ENCODE measurements around the gene SMARCA2.

DNA sequence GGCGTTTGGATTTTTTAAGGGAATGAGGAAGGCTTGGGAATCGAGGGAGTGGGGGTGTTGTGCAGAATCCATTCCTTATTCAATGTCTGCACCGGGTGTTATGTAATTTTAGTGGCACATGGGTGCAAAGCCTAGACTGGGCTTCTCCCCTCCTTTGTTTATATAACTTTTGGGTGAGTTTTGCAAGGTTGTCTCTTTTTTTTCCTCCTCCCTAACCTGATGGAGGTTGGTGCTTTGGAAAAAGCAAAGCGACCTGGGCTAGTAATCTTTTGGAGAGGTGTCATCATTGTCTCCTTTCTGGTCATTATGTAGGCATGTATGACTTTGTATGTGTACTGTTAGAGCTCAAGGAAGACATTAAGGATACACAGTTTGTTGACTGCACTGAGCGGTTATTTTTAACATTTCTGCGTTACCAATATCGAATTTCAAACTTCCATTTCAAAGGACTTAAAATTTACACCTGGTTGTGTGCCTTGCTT lies 3.1 kb downstream of the SMARCA2 start:
- no peak for TF ChIP-seq EZH2phosphoT487 (conservative IDR thresholded peaks at IDR 0.05; ENCODE audit: low read length)
- TF ChIP-seq, protein P1, sequence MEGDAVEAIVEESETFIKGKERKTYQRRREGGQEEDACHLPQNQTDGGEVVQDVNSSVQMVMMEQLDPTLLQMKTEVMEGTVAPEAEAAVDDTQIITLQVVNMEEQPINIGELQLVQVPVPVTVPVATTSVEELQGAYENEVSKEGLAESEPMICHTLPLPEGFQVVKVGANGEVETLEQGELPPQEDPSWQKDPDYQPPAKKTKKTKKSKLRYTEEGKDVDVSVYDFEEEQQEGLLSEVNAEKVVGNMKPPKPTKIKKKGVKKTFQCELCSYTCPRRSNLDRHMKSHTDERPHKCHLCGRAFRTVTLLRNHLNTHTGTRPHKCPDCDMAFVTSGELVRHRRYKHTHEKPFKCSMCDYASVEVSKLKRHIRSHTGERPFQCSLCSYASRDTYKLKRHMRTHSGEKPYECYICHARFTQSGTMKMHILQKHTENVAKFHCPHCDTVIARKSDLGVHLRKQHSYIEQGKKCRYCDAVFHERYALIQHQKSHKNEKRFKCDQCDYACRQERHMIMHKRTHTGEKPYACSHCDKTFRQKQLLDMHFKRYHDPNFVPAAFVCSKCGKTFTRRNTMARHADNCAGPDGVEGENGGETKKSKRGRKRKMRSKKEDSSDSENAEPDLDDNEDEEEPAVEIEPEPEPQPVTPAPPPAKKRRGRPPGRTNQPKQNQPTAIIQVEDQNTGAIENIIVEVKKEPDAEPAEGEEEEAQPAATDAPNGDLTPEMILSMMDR (IDR thresholded peaks at IDR 0.05; ENCODE audit: insufficient read depth, low read length, poor library complexity, severe bottlenecking), result no peak

Data from SU-DHL-6 (cell line).